H1 (cell line): ENCODE results near the gene SSTR4. TPM values are rescaled to one million over a fixed set of nuclear protein-coding genes. Genes with fewer than 3 reads are reported as not detected.

Experiments used
- CTCF ChIA-PET: fragments of 300-600 bp; sonication (Branson Sonifier 250); formaldehyde crosslinking; loops from one replicate; lab custom pipeline; 2021; ENCODE audit not compliant: partially characterized antibody; lab: Charles Lee
- POLR2A ChIA-PET: fragments of 300-600 bp; sonication (Branson Sonifier 250); formaldehyde crosslinking; loops from one replicate; lab custom pipeline; 2021; ENCODE audit warnings: inconsistent platforms; ENCODE audit not compliant: partially characterized antibody; lab: Charles Lee
- DNase-seq, 2 experiments: peaks; one replicate each; pipeline versions ENCODE4 v3.0.0 to v3.0.0-alpha.2; 2010 to 2022; ENCODE audit warnings: low spot score in 2 of 2, low read depth in 1 of 2, mixed read lengths in 1 of 2
- FAIRE-seq: peaks from 2 replicates; lab custom pipeline; 2011; peaks lifted over from hg19 to GRCh38; lab: Jason Lieb, UNC
- H2AFZ ChIP-seq: 2 replicates; pipeline ENCODE4 v1.8.1; 2012; ENCODE audit warnings: low read length, inconsistent platforms
- H2AK5ac ChIP-seq: 2 replicates; pipeline ENCODE4 v1.6.1; 2013; ENCODE audit warnings: low read depth, low read length
- H2BK120ac ChIP-seq: replicated peaks from 2 replicates; pipeline ENCODE3; 2013; ENCODE audit warnings: low read depth, low read length, inconsistent platforms
- H2BK12ac ChIP-seq: 2 replicates; pipeline ENCODE4 v1.6.1; 2013; ENCODE audit warnings: low read depth, low read length
- H2BK15ac ChIP-seq: 2 replicates; pipeline ENCODE4 v1.6.1; 2013; ENCODE audit warnings: low read length
- H2BK20ac ChIP-seq: 2 replicates; pipeline ENCODE4 v1.6.1; 2013; ENCODE audit warnings: low read length
- H2BK5ac ChIP-seq: 2 replicates; pipeline ENCODE4 v1.6.1; 2013; ENCODE audit warnings: low read depth, low read length
- H3K14ac ChIP-seq: 2 replicates; pipeline ENCODE4 v1.6.1; 2013; ENCODE audit warnings: inconsistent platforms; ENCODE audit not compliant: insufficient read length
- H3K18ac ChIP-seq: 2 replicates; pipeline ENCODE4 v1.6.1; 2013; ENCODE audit warnings: low read length; ENCODE audit errors: extremely low read depth
- H3K23ac ChIP-seq: 2 replicates; pipeline ENCODE4 v1.6.1; 2013; ENCODE audit warnings: inconsistent platforms; ENCODE audit not compliant: insufficient read length
- H3K23me2 ChIP-seq: 2 replicates; pipeline ENCODE4 v1.6.1; 2013; ENCODE audit warnings: low read depth, low read length
- H3K27ac ChIP-seq: 2 replicates; pipeline ENCODE4 v1.6.1; 2011; ENCODE audit warnings: low read depth, low read length, inconsistent platforms
- H3K27me3 ChIP-seq, 4 experiments: replicated peaks in 1 of 4; 1 replicate in 1 of 4; 2 replicates in 3 of 4; pipeline versions ENCODE4 v1.6.1 to v1.8.1; 2011 to 2013; ENCODE audit warnings: low read length in 3 of 4, mild to moderate bottlenecking in 3 of 4, inconsistent platforms in 2 of 4, mixed read lengths in 2 of 4, moderate library complexity in 1 of 4; ENCODE audit not compliant: control insufficient read depth in 3 of 4, insufficient read depth in 3 of 4; ENCODE audit errors: extremely low read depth in 1 of 4
- H3K36me3 ChIP-seq, 4 experiments: 2 replicates each; pipeline versions ENCODE4 v1.6.1 to v1.8.1; 2011 to 2013; ENCODE audit warnings: mild to moderate bottlenecking in 4 of 4, low read length in 3 of 4, moderate library complexity in 2 of 4, control low read depth in 1 of 4, inconsistent platforms in 1 of 4; ENCODE audit not compliant: insufficient read depth in 4 of 4, control insufficient read depth in 2 of 4
- H3K4ac ChIP-seq: replicated peaks from 2 replicates; pipeline ENCODE3; 2013; ENCODE audit warnings: low read length, low read depth, mixed read lengths, inconsistent platforms; ENCODE audit not compliant: insufficient read length
- H3K4me1 ChIP-seq, 4 experiments: replicated peaks in 1 of 4; 1 replicate in 1 of 4; 2 replicates in 3 of 4; pipeline versions ENCODE4 v1.6.1 to v1.8.1; 2011 to 2013; ENCODE audit warnings: low read length in 3 of 4, inconsistent platforms in 2 of 4, mixed read lengths in 1 of 4; ENCODE audit not compliant: insufficient read depth in 4 of 4, control insufficient read depth in 3 of 4
- H3K4me2 ChIP-seq, 2 experiments: 2 replicates each; pipeline versions ENCODE4 v1.6.1 to v1.8.1; 2011 to 2013; ENCODE audit warnings: low read depth in 2 of 2, low read length in 2 of 2, control low read depth in 1 of 2, inconsistent platforms in 1 of 2, mild to moderate bottlenecking in 1 of 2; ENCODE audit not compliant: insufficient read depth in 1 of 2
- H3K4me3 ChIP-seq, 4 experiments: fragments of 200-600, 300-600 bp in 1 of 4; sonication (generic), shearing (Covaris generic), sonication (Bioruptor Twin) in 1 of 4; 2 replicates each; pipeline versions ENCODE4 v1.5.1 to v1.8.1; 2011 to 2016; ENCODE audit warnings: low read length in 4 of 4, low read depth in 3 of 4, control low read depth in 2 of 4, inconsistent platforms in 2 of 4, mild to moderate bottlenecking in 2 of 4, mixed read lengths in 1 of 4, moderate library complexity in 1 of 4; ENCODE audit not compliant: insufficient read depth in 2 of 4; ENCODE audit errors: extremely low read depth in 1 of 4
- H3K56ac ChIP-seq: replicated peaks from 2 replicates; pipeline ENCODE3; 2013; ENCODE audit warnings: low read depth, mild to moderate bottlenecking, mixed read lengths, low read length, inconsistent platforms; ENCODE audit not compliant: insufficient read length
- H3K79me1 ChIP-seq: 2 replicates; pipeline ENCODE4 v1.6.1; 2013; ENCODE audit warnings: low read depth, low read length, control low read depth
- H3K79me2 ChIP-seq, 2 experiments: 2 replicates each; pipeline versions ENCODE4 v1.6.1 to v1.8.1; 2012 to 2013; ENCODE audit warnings: low read length in 2 of 2, mild to moderate bottlenecking in 2 of 2, inconsistent platforms in 1 of 2; ENCODE audit not compliant: insufficient read depth in 2 of 2, control insufficient read depth in 1 of 2
- H3K9ac ChIP-seq, 4 experiments: replicated peaks in 1 of 4; 1 replicate in 1 of 4; 2 replicates in 3 of 4; pipeline versions ENCODE4 v1.6.1 to v1.8.1; 2011 to 2013; ENCODE audit warnings: low read depth in 3 of 4, low read length in 3 of 4, control low read depth in 2 of 4, mild to moderate bottlenecking in 2 of 4, moderate library complexity in 2 of 4, inconsistent platforms in 1 of 4; ENCODE audit errors: extremely low read depth in 1 of 4
- H3K9me3 ChIP-seq, 2 experiments: 2 replicates each; pipeline versions ENCODE4 v1.6.1 to v1.8.1; 2012 to 2013; ENCODE audit warnings: mild to moderate bottlenecking in 2 of 2, moderate library complexity in 2 of 2, control low read depth in 1 of 2, inconsistent platforms in 1 of 2, low read depth in 1 of 2, low read length in 1 of 2, mixed read lengths in 1 of 2; ENCODE audit not compliant: insufficient read depth in 2 of 2
- H4K20me1 ChIP-seq, 2 experiments: replicated peaks in 1 of 2; 2 replicates each; pipeline versions ENCODE3 to v1.8.1; 2011 to 2013; ENCODE audit warnings: inconsistent platforms in 2 of 2, low read length in 2 of 2, mild to moderate bottlenecking in 1 of 2; ENCODE audit not compliant: insufficient read depth in 2 of 2, control insufficient read depth in 1 of 2
- H4K5ac ChIP-seq: 2 replicates; pipeline ENCODE4 v1.6.1; 2013; ENCODE audit warnings: low read length, low read depth, mixed read lengths, inconsistent platforms; ENCODE audit not compliant: insufficient read length
- H4K8ac ChIP-seq: 2 replicates; pipeline ENCODE4 v1.8.0; 2013; ENCODE audit warnings: mild to moderate bottlenecking, moderate library complexity, low read length, inconsistent platforms; ENCODE audit not compliant: insufficient read depth; ENCODE audit errors: extremely low read depth
- H4K91ac ChIP-seq: replicated peaks from 2 replicates; pipeline ENCODE3; 2013; ENCODE audit warnings: low read length, mixed read lengths, inconsistent platforms; ENCODE audit not compliant: insufficient read length
- POLR2A ChIP-seq, 2 experiments: IDR thresholded peaks; 1 replicate in 1 of 2; 2 replicates in 1 of 2; pipeline ENCODE4 v1.6.1; 2011; ENCODE audit warnings: low read depth in 2 of 2, low read length in 2 of 2, mild to moderate bottlenecking in 2 of 2; ENCODE audit errors: control extremely low read depth in 1 of 2
- SAP30 ChIP-seq: fragments of 300-600 bp; sonication (generic); IDR thresholded peaks from 2 replicates; pipeline ENCODE4 v1.7.1; 2012; ENCODE audit warnings: low read length, moderate library complexity, mild to moderate bottlenecking, inconsistent platforms; ENCODE audit not compliant: insufficient read depth, insufficient replicate concordance
- SP2 ChIP-seq: IDR thresholded peaks from 2 replicates; pipeline ENCODE4 v1.6.1; 2012; ENCODE audit warnings: mild to moderate bottlenecking, low read length, inconsistent platforms
- SP4 ChIP-seq: IDR thresholded peaks from 2 replicates; pipeline ENCODE4 v1.6.1; 2012; ENCODE audit warnings: low read length, inconsistent platforms
- WGBS, 2 experiments: shearing (Covaris generic) in 1 of 2; methylation state at CpG; one replicate each; pipeline versions ENCODE4 v1.1.6 to v1.1.7; 2013 to 2015; ENCODE audit warnings: low lambda C conversion rate in 2 of 2, mixed read lengths in 2 of 2, inconsistent platforms in 1 of 2, low coverage in 1 of 2, missing lambda C conversion rate in 1 of 2; ENCODE audit not compliant: insufficient replicate concordance in 2 of 2, insufficient coverage in 1 of 2, insufficient read length in 1 of 2; ENCODE audit errors: extremely low coverage in 1 of 2, missing lambda C conversion rate in 1 of 2; 5-methylcytosine and 5-hydroxymethylcytosine counted together
- polyA plus RNA-seq, 7 experiments: library from polyadenylated mRNA; depleted of rRNA in 3 of 7; stranded (reverse) in 5 of 7; unstranded in 2 of 7; fragments of >200 nt in 5 of 7; fragments of 200-250 nt in 2 of 7; gene quantifications; 1 replicate in 5 of 7; 2 replicates in 1 of 7; 4 replicates in 1 of 7; pipeline versions ENCODE4 v1.2.1 to v1.2.3, GENCODE V29; 2011 to 2013; ENCODE audit warnings: missing spikeins in 2 of 7, mixed read lengths in 2 of 7
- total RNA-seq: library from RNA; stranded (reverse); fragmentation: NEBNext Ultra II Directional; extraction: Animal tissue kit (Norgen Biotek cat#: 25700); gene quantifications from 2 replicates; pipeline ENCODE4 v1.2.1, GENCODE V29; 2021

SSTR4 gene
- total and polyA plus RNA-seq, 2 of the 8 experiments (the other 6 are each of a cell fraction or from before 2014, with no cell fraction given), result 0.05 TPM; not detected in 1

GRCh38 chr20:23010096-23010495 lies 25.0 kb upstream of the SSTR4 start:
- Histone ChIP-seq H2AFZ (no peak overlapping the region), H2BK5ac (no peak overlapping the region), H3K23ac (no peak overlapping the region), H4K91ac (no peak overlapping the region), H4K8ac (no peak overlapping the region), H3K4me3 (no peak overlapping the region), H2BK15ac (no peak overlapping the region), H3K9ac (no peak overlapping the region), H3K4me1 (peaks cover 0 to 4% (median 3%) of the 10 kb centered on the region in 4 experiments; a peak in 3 of 7 replicates)
- WGBS, 2 experiments, result 92% methylated on average over 4 of the region's 5 CpGs; no CpG with 5 or more reads in 1 of the 2 experiments
- POLR2A ChIA-PET, result no interaction called here
- TF ChIP-seq POLR2A (IDR thresholded peaks at IDR 0.05; ENCODE audit: control extremely low read depth in 1 of 2, low read depth in 2 of 2, low read length in 2 of 2), result no peak
- no peak for TF ChIP-seq SP4
- no peak for TF ChIP-seq SP2
- no peak for TF ChIP-seq SAP30
- TF ChIP-seq, all 59 proteins: peak for 0
- CTCF ChIA-PET, result interaction anchor here (1.0 to 1.1 kb wide), 2 partner anchors 191 to 318 kb away, joined by 3 read pairs; no protein-coding TSS in a partner anchor
- Histone ChIP-seq H2BK12ac (no peak overlapping the region), H3K18ac (no peak overlapping the region), H3K27me3 (no peaks in the 10 kb centered on the region), H2AK5ac (no peak overlapping the region), H3K79me2 (no peaks in the 10 kb centered on the region), H3K4ac (no peak overlapping the region), H3K4me2 (no peak overlapping the region), H3K23me2 (no peaks in the 10 kb centered on the region), H3K56ac (no peak overlapping the region), H4K20me1 (no peaks in the 10 kb centered on the region), H4K5ac (no peak overlapping the region), H3K9me3 (no peaks in the 10 kb centered on the region), H3K27ac (no peak overlapping the region), H3K14ac (no peak overlapping the region), H2BK20ac (no peak overlapping the region), H3K79me1 (no peaks in the 10 kb centered on the region), H2BK120ac (no peak overlapping the region), H3K36me3 (no peaks in the 10 kb centered on the region)
- DNase-seq (no peak), FAIRE-seq (no peak)
